Fibroblast of skin of scalp (primary cell): ENCODE results near the gene IL2. TPM values are rescaled to one million over a fixed set of nuclear protein-coding genes. Genes with fewer than 3 reads are reported as not detected.

Experiments
- DNase-seq: peaks from one replicate; pipeline ENCODE4 v3.0.0-alpha.2; 2013
- polyA plus RNA-seq, 2 experiments: library from polyadenylated mRNA; unstranded; fragments of 120-200 nt; gene quantifications; one replicate each; pipeline ENCODE4 v1.2.1, GENCODE V29; 2013; ENCODE audit not compliant: insufficient read length in 2 of 2

Gene IL2
- not detected for polyA plus RNA-seq (2013, experiment 1 of 2; ENCODE audit: insufficient read length)
- not detected for polyA plus RNA-seq (2013, experiment 2 of 2; ENCODE audit: insufficient read length)

DNA sequence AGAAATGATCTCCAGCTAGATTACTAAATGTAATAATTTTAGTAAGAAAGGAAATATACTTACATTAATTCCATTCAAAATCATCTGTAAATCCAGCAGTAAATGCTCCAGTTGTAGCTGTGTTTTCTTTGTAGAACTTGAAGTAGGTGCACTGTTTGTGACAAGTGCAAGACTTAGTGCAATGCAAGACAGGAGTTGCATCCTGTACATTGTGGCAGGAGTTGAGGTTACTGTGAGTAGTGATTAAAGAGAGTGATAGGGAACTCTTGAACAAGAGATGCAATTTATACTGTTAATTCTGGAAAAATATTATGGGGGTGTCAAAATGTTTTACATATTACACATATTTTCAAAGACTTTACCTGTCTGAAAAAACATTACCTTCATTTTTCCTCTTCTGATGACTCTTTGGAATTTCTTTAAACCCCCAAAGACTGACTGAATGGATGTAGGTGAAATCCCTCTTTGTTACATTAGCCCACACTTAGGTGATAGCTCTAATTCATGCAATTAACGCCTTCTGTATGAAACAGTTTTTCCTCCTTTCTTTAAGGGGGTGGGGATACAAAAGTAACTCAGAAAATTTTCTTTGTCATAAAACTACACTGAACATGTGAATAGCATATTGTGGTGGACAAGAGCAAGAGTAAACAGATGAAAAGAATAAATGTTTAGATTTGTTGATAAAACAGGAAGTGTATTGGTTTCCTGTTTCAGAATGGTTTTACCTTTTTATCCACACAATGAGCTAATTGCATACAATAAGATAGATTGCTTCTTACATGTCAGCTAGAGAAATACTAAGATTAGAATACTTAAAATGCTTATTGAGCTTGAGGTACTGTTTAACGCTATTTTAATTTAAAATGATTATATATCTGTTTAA lies at the start of gene IL2:
Gene IL2, minus strand, starts transcription at position 495 of the 886 bp plus-strand sequence. Its CDS starts 285 bp downstream, at position 210.
- DNase-seq, result no peak

DNA sequence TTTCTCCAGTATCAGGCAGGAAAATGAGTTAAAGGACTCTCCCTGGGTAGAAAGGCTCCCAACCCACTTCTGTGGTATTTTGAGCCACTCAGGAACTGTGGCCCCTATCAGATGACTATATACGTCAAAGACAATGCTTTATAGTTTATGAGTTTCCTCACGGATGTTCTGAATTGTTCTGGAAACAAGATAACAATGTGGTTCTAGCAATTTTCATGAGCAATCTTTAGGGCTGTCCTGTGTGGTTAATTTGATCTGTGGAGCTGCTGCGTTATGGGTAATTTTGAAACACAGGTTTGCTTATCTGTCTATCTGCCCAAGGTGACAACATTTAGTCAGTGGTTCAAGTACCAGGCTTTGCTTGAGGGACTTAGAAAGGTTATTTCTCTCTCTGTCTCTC lies 46.7 kb upstream of the IL2 start:
- no peak for DNase-seq

DNA sequence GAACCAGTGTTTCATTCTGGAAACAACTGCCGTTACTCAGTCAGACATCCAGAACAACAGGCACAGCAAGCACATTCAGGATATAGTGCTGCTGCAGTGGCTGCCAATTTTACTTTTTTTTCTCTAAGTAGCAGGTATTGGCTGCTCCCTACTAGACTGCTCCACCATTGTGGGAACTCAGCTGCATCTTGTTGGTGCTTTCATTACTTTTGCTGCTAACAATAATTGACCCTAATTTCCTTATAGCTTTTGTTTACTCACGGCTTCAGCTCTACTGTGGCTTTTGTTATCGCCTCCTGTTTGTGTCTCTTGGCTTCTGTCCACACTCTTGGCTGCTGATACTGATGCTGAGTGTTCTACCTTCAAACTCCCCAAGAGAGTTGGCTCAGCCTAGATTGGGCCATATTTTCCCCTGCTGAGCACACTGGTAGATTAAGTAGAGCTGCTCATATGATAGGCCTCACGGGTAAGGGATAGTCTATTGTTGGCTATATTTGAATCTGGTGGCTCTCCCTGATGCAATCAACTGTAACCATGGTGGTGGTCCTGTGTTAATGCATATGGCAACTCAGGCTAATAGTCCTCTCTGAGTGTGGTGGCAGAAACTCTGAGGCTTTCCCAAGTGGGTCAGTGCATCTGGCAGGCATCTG lies 44.5 kb upstream of the IL2 start:
- DNase-seq, result no peak

DNA sequence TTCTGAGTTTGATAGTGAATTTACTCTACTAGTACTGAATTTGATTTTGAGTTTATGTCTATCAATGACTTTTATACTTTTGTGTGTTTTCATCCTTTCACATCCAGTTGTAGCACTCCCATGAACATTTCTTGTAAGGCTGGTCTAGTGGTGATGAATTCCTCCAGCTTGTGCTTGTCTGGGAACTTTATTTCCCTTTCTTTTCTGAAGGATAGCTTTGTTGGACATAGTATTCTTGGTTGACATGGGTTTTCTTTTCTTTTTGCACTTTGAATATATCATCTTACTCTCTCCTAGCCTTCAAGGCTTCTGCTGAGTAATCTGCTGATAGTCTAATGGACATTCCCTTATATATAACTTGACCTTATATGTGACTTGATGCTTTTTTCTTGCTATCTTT lies 32.5 kb upstream of the IL2 start:
- DNase-seq, result no peak

DNA sequence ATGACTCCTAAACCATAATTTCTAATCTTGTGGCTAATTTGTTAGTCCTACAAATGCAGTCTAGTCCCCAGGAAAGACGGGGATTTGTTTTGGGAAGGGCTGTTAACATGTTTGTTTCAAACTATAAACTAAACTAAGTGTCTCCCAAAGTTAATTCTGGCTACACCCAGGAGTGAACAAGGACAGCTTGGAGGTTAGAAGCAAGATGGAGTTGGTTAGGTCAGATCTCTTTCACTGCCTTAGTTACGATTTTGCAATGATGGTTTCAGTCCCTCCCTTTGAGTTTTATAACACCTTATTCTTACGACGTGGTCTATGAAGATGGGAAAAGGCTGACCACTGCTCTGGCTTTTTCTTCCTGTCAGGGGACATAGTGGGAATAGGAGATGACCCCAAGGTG lies 27.0 kb upstream of the IL2 start:
- no peak for DNase-seq

DNA sequence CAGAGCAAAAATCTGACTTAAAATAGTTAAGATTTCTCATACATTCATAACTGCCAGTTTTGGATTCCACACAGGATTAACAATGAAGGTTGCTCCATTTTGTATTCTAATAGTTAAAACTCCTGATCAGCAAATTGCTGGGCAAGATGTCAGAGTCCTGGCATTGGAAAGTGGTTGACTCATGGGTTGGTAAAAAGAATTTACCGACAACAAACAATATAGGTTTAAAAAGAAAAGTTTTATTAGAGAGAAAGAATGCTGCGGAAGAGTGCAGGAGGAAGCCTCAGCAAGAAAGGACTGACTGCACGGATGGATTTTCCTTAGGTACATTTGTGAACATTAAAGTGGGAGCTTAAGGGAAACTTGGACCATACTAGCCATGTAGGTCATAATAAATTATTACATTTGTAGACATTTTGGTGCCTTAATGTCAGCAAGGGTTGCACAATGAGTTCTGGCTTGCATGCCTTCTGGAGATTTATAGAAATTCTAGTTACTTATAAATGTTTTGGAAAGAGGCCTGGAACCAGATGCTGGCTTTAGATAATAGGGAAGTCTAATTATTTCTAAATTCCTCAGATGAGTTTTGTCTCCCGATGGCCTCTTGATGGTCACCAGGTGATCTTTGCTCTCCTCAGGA lies 25.4 kb upstream of the IL2 start:
- DNase-seq, result no peak

DNA sequence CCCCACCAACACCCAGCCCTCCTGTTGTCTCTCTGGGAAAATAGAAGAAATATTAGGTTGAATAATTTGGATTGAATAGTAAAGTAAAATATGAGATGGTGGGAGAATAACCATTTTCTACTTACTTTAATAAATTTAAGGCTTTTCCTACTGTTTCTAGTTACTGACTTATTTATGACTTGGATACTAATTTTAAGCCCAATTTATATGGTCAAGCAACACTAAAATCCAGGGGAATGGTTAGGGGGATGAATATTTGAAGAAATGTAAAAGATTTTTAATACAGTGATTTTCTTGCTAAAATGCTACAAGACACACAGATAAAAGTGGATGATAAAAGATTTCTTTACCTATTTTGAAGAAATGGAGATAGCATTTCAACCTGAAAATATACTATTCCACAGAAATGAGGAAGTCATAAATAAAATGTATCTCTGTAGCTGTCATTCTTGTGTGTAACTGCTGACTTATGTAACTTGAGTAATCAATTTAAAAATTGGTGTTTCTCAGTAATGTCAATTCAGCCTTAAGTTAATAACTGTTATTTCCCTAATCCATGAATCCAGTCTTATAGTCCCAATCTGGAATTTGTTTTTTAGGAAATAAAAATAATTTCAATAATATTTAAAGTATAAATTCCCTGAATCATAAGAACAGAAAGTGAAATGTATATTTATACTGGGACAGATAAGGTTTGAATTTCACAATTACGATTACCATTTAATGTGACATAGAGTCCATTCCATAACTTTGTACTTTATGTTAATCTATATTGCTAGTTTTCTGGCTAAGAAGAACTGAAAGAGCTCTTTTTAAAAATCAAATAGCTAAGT lies 24.3 kb upstream of the IL2 start:
- no peak for DNase-seq

DNA sequence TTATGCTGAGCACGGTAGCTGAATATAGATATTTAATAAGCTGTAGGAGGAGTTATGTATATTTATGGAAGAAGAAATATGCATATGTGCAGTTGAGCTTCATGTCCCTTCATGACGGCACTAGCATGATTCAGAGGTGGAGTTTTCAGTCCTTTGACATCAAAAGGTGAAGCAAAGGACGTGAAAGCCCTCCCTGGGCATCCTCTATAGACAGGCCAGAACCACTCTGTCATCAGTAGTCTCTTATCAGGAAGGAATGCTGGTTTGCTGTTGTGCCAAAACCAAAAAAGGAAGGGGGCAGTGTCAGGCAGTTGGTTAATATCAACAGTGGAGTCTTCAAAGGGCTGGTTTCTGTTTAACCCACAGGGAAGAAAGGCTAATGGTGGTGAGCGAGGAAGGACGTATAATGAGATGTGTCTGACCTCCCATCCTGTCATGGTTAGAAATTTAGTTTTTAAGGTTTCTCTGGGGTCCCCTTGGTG lies 23.5 kb upstream of the IL2 start:
- peak; percentile 19 for DNase-seq

DNA sequence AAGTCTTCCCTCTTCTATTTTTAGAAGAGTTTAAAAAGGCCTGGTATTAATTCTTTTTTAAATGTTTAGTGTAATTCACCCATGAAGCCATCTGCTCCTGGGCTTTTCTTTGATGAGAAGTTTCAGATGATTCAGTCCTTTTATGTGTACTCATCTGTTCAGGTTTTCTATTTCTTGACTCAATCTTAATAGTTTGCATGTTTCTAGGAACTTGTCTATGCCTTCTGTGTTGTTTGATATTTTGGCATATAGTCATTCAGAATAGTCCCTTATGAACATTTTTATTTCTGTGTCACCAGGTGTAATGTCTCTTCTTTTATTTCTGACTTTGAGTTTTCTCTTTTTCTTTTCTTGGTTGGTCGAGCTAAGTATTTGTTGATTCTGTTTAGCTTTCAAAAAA lies 20.2 kb upstream of the IL2 start:
- DNase-seq, result no peak

DNA sequence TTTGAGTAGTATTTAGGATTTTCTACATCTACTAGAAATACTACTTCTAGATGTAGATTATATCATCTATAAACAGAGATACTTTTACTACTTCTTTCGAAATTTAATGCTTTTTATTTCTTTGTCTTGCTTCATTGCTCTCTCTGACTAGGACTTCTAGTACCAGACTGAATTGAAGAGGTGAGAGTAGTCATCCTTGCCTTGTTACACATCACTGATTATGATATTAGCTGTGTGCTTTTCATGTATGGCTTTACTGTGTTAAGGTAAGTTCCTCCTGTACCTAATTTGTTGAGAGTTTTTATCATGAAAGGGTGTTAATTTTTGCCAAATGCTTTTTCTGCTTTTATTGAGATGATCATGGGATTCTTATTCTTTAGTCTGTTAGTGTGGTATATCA lies 19.6 kb upstream of the IL2 start:
- no peak for DNase-seq

DNA sequence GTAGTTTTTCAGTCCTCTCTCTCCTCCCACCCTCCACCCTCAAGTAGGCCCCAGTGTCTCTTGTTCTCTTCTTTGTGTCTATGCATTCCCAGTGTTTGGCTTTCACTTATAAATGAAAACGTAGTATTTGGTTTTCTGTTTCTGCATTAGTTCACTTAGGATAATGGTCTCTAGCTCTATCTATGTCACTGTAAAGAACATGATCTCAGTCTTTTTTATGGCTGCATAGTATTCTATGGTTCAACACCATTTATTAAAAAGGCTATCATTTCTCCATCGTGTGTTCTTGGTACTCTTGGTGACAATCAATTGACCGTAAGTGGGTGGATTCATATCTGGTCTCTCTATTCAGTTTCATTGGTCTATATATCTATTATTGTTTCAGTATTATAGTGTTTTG lies 18.7 kb upstream of the IL2 start:
- DNase-seq, result no peak

DNA sequence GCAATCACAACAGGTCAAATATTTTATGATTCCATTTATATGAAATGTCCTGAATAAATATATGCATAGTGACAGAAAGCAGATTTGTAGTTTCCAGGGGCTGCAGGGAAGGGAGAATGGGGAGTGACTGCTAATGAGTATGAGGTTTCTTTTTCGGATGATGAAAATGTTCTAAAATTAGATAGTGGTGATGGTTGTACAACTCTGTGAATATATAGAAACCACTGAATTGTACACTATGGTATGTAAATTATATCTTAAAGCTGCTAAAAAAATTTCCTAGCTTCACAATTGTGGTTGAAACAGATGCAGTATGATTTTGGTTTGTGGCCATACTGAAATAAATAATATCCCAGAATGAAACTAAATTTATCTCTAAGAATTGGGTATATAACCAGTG lies 12.9 kb upstream of the IL2 start:
- DNase-seq, result no peak

DNA sequence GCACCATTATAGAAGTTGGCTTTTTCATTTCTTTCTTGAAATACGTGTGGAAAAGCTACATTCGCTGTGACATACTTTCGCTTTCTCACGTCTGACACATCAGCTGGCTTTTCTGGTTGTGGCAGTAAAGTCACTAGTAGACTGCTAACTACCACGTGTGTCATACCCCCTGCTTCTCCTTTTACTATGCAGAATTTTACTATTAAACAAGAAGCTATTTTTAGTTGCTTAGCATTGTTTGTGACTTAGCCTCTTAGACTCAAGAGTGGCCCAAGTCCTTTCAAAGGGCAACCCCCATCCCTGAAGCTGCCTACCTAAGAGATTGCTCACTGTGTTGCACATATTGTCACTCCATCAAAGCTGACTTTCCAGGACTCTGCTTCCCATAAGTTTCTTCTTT lies 2.1 kb upstream of the IL2 start:
- DNase-seq, result peak; percentile 24

DNA sequence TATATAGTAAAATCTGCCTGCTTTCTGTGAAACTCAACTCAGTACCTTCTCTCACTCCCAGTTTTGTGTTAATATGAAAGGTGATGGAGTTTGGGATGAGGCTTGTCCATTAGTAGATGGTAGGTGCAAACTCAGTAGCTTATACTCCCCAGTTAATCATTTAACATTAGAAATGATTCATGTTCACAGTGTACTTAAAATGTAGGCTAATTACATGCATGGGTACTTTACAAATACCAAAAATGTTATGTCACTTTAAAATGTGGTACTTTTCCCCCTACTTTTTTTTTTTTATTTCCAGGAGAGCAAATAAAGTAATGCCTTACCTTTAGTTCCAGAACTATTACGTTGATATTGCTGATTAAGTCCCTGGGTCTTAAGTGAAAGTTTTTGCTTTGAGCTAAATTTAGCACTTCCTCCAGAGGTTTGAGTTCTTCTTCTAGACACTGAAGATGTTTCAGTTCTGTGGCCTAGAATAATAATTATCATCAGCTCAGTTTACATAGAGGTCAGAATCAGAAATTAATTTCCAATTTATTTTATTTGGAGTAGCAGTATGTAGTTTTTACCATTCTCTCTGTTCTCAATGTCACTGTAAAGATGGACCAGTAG lies 3.0 kb downstream of the IL2 start:
- no peak for DNase-seq

DNA sequence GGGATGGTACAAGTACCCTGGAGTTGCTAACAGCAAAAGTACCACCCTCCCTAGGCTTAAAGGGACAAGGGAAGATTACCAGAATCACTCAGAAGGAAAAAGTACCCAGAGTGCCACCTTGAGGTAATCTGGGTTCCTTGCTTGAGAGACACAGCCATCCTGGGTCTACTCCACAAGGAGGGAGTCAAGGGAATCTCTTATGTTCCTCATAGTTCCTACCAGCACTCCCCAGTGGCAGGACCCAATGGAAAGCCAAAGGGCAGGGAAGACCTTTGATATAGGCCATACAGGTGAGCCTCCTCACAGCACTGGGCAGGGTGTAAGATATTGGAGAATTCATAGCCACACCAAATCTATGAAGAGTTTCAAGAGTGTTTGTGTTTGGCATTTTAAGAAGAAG lies 5.7 kb downstream of the IL2 start:
- peak; percentile 14 for DNase-seq

DNA sequence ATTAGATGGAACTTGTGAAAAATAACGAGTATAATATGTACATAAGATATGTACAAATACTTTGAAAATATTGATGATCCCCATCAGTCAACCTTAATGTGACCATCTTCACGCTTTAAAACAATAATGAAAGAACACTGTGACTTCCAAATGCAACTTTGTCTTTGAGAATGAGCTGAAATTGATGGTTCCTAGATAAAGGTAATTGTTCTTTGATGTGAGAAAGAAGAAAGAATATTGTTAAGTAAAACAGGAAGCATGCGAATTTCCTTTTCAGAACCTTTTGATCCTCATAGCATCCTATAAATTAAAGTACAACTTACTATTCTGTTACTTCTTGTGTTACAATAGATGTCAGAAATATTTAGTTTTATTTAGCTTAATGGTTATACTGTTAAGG lies 22.2 kb downstream of the IL2 start:
- DNase-seq, result no peak

DNA sequence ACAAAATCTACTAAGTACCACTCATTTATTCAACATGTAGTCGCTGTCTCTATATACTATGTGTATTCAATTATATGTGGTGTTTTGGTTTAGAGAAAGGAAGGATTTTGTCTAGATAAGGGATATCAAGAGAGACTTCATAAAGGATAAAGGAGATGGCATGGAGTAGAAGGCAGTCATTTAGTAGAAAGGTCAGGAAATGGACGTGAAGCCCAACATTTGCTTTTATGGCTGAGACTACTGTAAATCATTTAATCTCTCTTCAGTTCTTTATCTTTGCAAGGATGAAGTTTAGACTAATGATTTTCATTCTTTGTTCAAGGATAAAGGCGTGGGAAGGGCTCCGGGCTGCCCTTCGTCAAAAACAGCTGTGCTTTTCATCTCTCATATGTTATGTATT lies 25.2 kb downstream of the IL2 start:
- no peak for DNase-seq

DNA sequence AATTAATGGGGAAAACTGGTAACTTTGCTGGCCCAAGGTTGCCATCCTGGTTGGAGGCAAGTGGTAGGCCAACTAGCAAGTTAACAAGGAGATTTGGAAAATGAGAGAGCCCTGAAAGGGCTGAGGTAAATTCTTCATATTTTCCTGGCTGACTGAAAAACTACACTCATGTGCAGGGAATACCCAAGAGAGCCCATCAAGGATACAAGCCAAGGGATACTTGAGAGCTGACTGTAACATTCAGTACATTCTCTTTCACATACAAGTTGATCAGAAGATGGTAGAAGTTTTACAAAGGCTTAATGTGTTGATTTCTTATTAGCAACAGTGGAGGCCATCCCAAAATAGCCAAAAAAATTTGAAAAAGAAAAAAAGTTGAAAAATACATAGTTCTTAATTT lies 33.3 kb downstream of the IL2 start:
- peak; percentile 24 for DNase-seq

DNA sequence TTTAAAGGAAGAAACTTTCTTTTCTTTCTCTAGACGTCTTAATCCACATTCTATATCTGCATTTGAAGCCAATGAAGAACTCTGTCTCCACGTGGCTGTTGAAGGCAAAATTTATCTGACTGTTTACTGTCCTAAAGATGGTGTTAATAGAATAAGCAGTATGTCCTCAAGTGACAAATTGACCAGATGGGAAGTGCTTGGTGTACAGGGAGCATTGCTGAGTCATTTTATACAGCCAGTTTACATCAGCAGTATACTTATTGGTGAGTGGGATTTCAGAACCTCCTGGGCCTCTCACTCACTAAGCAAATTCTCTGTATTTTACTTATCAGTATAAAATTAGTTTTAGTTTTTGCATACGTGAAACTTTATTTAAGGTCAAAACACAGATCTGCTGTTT lies 44.0 kb downstream of the IL2 start:
- no peak for DNase-seq

DNA sequence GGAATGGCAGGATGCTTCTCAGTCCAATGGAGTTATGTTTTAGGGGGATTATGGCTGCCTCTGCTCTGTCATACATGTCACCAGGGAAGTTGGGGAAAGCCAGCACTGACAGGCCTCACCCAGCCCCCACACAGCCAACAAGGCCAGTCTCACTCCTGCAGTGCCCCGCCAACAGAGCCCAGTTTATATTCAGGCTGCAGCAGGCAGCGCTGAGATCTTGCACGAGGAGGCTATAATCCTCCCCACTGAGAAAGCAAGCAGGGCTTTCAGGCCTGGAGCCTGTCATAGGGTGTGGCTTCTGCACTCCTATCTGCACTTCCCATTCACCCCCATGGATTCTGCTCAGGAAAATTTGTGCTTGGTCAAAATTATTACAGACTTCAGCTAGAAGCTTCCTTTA lies 52.7 kb downstream of the IL2 start:
- no peak for DNase-seq
